Hematopoietic multipotent progenitor cell treated with erythropoietin and hydrocortisone succinate and interleukin-3 and kit ligand, for 8 days (in vitro differentiated cells): ENCODE results near the gene MAT1A.

Experiments used
- DNase-seq: peaks from one replicate; pipeline ENCODE4 v3.0.0-alpha.2; 2015

Gene MAT1A

DNA sequence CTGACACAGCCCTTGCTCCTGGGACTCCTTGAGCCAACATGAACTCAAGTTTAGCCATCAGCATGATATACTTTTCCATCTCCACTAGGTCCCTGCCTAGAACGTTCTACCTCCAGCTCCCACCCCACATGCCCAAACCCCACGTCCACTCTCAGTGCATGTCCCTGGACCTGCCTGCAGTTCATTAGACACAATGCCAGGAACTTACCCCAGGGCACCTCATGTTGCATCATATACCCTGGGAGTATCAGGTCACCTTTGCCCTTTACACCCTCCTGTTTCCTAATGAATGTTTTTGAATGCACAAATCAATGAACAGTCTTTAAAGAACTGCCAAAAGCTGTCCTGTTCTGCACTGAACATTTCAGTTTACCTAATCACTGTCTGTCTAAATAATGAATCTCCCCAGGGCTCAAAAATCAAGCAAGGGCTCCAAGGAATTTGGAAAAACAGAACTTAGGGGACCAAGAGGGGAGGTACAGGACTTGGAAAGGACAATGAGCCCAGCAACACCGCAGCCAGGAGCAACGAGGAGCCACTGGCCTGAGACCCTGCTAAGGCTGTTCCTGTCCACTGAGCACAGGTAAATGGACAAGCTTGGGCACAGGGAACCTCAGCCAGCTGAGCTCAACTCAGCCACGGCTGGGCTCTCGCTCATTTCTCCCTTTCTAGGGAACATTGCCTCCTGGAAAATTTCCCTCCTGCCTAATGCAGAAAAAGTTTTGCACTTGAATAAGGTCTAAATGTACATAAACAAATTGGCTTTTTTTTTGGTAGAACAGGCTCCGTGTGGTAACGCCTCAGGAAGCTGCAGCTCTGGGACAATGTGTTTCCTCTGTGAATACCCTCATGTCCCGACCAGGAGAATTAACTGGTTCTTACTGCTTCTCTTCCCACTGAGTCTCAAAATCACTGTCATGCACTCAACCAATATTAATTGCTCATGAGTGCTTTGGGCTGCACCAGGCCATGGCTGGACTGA is 7.4 kb downstream of the MAT1A start:
- DNase-seq, result no peak

DNA sequence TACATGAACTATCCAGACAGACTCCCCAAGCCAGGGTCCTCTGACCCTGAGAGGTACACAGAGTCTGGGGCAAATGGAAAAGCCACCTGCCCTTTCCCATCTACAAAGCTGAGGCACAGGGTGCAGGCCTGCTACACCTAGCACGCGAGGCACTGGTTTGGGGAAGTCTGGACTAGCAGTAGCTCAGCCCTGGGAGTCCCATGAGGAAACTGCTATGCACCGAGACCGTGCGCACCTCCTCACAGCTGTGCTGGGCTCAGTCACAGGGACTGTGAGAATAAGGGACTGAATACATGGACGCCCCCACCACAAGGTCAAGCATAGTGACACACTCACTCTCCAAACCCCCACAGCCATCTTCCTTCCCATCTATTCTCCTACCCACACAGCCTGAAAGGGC is 8.2 kb downstream of the MAT1A start:
- no peak for DNase-seq

DNA sequence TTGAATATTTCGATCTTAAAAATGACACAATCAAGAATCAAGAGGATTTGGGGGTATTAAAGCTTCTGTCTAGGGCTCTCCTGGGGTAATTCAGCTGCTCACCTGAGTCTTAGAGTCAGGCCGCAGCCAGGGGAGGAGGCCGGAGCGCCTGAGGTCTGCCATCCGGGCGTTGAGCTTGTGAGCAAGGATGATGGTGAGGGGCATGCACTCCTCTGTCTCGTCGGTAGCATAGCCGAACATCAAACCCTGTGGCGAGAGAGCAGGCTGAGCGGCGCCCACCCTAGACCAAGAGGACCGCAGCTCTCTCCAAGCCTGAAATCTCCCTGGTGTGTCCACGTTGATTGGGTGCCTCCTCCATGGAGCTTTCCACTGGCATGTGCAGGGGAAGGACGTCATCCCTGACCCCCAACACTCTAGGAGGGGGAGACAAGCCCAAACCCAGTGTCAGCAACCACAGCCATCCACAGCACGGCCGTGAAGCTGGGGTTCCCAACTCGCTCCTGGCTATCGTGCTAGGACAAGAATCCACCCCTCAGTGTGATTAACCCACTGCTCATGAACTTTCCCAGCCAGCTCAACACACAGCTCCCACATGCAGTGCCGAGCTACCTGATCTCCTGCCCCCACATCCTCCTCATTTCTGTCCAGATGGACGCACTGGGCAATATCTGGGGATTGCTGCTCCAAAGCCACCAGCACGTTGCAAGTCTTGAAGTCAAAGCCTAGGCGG is 9.2 kb downstream of the MAT1A start:
- DNase-seq, result no peak

DNA sequence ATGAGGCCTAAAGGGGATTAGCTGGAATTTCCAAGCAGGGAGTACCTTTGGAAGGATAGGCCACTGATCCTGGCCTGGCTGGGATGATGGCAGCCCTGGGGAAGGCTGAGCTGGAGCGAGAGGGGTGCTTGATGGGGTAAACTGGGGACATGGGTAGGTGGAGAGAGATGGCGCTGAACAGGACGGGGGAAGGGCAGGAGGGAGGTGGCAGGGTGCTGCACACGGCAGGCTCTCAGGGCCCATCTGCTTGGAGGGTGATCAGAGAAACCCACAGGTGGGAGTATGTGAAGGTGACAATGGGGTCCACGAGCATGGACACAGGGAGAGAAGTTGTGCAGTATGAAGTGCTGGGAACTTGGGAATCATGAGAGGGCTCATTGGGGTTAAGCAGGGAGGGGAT is 10.3 kb downstream of the MAT1A start:
- no peak for DNase-seq

DNA sequence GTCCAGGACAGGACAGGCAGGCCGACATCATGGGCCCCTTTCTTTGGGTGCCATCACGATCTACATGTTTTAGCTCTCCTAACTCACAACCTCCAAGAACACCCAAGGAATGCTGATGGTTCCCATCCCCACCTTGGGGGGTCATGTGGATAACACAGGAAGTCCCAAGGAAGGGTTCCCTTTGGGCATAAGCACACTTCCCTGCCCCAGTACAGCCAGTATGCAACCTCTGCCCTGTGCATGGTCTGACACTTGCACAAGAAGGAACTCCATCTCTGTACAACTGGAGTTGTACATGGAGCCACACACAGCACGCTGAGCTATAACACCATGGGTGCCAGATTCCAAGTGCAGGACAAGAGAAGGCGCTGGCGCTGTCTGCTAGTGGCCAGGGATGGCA is 11.0 kb downstream of the MAT1A start:
- no peak for DNase-seq

DNA sequence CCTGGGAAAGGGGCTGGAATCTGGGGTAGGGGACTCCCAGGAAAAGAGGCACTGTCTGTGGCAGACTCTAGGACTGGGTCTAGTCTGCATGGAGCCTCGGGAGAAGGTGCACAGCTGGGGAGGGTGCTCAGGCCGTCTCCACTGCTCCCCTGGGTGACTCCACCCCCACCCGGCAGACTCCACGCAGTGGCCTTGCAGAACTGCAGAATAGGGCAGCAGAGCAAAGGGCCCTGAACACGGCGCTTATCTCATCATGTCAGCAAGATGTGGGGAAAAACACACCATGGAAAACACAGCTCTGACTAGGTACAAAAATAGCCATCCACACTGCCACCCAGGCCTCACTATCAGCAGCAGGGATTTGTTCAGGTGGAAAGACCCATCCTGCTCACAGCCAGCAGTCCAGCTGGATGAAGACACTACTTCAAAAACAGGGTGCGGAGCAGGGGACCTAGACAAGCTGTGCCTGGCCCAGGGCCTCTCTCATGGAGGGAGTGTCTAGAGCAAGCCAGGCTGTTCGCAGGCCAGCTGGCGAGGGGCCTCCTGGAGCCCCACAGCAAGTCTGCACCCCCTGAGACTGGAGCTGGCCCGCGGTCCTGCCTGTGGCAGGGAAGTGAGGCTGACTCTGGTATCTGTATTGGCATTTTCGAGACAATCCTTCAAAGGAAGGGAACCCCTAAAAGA is 11.7 kb downstream of the MAT1A start:
- DNase-seq, result no peak

DNA sequence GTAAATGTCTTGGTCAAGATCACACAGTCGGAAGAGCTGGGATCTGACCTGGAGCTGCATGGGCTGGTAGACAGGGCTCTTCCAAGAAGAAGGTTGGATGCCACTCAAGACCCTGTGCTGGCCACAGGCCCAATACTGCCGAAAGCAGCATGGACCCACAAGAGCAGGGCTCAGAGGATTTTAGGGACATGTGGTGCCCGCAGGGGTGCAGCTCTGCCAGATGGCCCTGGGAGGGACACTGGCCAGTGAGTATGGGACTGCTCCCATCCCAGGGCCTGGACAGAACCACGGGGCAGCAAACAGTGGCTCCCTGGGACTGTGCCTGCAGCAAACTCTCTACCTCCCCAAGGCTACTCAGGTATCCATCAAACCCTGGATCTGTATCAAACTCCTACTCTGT is 12.4 kb downstream of the MAT1A start:
- no peak for DNase-seq

DNA sequence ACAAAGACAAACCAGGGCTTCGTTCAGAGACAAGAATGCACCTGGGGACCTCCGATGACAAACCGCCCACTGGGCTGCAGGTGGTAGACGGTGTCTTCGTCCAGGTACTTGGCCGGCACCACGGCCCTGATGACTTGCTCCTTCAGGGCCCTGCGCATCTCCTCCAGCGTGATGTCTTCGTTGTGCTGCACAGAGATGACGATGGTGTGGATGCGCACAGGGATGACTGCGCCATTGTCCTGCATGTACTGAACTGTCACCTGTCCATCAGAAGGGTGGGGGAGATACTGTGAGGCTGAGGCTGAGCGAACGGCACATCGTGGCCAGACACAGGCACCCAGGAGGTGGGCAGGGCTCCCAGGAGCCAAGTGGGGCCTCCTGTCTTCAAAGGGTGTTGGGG is 13.1 kb downstream of the MAT1A start:
- DNase-seq, result no peak

DNA sequence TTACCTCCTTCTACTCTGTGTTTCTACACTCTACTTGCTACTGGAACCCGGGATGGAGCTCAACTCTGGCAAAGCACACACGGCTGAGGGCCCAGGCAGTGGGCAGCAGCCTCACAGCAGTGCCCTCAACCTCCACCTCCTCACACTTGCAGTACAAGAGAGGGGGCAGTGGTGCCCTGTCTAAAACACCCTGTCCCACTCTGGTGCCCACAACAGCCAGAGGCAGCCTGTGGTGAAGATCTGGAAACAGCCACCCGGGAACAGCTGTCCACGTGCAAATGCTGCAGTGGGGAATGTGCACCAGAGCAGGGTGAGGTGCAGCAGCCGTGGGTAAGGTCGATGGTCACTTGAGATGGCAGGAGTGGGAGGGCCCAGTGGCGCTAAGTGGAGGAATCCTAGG is 13.7 kb downstream of the MAT1A start:
- DNase-seq, result no peak

DNA sequence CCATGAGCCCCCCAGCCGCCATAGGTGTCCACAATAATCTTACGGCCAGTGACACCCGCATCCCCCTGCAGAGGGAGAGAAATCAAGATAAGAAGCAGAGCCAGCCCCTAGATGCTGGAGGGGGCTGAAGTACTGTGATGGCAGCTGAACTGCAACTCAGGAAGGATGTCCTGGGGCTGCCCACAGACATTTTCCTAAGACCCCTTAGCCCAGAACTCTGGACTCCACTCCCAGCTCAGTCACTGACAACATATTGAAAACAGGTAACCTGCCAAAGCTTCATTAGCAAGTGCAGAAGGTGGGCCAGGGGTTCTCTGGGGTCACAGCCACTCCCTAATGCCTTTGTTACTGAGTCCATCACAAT is 14.3 kb downstream of the MAT1A start:
- no peak for DNase-seq

DNA sequence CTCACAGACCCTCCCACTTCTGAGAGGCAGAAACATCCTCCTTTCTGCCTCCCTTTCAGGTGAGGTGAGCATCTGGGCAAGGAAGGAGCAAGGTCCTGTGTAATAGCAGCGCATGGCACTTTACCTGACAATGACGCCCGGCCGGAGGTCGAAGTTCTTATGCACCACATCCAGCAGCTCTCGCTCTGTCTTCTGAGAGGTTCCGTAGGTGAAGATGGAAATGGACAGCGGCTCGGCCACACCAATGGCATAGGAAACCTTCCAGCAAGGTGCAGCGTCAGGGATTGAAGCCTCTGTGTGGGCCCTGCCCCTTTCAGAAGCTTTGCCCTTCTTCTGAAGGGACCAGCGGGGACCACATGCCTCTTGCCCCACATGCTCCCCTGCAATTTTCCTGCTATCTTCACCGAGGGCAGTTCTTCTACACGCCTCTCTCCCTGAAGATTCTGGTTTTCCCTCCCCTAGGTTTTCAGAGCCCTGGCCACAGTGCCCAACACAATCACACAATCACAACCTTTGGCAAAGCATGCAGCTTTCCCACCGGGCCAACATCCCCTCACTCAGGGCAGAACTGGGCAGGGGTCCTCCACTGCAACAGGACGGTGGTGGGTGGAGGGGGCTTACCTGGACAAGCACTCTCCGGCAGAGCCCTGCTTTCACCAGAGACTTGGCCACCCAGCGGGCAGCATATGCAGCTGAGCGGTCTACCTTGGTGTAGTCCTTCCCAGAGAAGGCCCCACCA is 14.9 kb downstream of the MAT1A start:
- DNase-seq, result no peak

DNA sequence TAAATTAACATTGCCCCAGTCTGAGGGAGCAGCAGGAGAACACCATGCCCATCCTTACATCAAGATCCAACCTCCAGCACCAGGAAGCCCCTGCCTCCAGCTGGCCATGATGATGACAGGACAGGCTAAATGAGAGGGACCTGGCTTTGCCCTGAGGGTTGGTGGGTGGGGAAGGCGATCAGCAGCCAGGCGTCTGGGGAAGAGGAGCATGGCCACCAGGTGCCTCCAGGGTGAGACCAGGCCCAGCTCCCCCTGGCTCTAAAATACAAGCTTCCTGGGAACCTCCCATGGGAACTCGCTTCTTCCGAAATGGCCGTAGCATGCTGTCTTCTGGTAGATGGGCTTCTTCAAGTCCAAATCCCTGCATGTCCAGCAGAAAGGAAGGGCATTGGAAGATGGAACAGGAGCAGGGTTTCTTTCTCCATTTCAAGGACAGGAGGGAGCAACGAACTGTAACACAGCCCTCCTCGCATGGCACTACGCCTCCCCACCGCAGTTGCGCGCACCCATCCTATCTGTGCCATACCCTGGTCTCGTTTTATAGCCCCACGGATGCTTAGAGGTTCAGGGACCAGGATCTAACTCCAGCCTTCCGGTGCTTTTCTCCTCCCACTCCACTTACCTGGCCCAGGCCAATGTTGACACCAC is 15.8 kb downstream of the MAT1A start:
- DNase-seq, result no peak

DNA sequence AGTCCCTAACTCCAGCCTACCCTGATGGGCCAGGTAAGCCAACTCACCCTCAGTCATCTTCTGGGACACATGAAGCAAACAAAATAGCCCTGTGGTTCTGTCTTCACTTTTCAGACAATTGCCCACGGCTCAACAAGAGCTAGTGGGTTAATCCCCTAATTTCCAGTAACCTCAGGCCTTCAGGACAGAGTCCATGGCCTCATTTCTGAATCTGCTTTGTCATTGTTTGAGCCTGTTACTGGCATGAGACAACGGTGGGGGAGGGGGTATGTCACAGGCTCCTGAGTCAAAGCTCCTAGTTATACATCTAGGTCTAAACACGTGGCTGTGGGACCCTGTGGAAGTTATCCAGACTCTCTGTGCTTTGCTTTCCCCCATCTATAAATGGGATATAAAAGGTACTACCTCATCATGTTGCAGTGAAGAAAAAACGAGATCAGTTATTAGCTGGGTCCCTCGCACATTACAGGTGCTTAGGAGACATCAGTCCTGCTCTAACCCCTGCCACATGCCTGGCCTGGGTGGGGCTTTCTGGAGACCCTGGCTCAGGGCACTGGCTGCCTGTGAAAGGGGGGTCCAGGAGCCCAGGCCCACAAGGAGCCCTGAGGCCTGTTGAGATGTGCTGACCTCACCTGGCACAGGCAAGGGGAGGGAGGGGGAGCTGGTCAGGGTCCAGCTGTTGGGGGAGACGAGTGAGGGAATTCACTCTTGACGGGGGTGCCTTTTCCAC is 16.5 kb downstream of the MAT1A start:
- DNase-seq, result peak; percentile 21

DNA sequence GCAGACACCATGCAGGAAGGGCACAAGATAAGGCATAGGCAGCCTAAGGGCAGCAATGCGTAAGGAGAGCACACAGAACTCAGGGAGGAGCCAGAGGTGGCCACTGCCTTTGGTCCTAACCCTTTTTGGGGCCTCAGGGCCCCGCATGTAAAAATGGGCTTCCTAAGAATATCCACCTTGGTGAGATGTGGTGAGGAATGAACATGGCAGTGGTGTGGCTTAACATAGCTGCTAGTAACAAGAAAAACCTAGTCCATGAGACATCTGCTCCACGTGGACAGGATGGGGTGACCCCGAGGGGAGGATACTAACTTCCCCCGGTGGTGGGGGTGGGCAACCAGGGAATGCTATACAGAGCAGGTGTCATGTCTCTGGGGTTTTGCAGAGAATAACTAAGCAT is 18.0 kb downstream of the MAT1A start:
- no peak for DNase-seq

DNA sequence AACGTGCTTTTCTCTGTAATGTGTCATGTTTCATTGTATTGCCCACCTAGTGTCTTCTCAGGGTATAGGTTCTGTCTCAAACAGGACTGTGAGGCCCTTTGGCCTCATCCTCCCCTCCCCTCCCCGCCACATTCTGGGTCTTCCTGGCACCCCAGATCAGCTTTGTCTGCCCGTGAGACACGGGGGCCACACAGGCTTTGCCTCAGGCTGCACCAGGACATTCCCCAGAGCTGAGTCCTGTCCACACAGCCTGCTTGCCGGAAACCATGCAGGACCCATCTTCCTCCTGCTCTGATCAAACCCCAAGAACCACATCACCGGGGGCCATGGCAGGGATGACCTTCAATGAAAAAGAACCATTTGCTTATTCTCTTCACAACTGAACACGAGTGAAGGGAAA is 18.6 kb downstream of the MAT1A start:
- no peak for DNase-seq

DNA sequence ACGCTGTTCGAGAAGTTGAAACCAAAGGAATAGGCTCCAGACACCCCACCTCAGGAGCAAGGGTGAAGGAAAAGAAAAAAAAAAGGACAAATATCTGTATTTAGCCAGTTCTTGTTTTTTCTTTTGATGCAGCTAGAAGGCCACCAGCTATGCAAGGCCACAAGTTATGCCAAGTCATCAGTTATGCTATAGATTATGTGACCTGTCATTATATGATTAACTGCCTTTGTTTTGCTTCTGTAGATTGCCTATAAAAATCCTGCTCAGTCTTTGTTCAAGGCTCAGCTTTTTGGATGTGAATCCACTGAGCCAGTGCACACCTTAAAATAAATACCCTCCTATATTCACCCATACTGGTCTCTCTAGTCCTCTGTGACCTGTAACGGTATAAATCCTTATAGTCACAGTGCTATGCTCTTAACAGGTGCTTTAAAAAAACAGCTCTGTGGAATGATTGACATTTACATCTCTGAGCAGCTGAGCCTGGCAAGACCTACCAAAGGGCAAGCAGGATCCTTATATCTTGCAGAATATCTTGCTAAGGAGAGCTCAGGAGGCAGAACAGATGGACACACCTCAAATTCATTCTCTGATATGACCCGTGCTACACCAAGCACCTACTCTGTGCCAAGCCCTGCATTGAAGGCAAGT is 20.4 kb downstream of the MAT1A start:
- DNase-seq, result no peak

DNA sequence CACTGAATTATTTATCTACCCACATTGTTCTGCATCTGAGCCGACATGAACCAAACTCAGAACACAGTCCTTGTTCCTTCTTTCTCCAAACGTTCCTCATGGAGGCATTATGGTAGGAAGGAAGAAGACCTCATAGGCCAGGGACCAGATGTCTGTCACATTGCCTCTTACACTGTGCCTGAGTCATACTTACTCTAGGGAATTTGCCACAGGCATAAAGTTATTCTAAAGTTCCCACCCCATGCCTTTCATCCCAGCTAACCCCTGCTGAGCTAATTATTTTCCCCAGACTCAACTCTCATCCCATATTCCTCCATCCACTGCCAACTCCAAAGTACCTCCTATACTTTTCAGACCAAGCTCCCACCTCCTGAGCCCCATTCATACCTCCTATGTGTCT is 21.2 kb downstream of the MAT1A start:
- no peak for DNase-seq

DNA sequence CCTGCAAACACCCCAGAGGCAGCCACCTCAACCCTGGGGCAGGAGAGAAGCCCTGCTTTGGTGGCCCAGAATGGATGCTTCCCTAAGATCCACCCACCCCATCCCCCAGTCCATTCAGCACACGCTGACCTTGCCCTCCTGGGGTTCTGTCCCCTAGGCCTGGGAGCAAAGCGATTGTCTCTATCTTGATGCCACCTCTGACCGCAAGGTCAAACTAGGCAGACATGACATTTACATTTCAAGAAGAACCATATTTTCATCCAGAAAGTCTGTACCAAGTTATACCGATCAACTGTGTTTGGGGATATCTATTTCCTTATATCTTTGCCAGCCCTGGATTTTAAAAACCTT is 23.0 kb downstream of the MAT1A start:
- DNase-seq, result no peak

DNA sequence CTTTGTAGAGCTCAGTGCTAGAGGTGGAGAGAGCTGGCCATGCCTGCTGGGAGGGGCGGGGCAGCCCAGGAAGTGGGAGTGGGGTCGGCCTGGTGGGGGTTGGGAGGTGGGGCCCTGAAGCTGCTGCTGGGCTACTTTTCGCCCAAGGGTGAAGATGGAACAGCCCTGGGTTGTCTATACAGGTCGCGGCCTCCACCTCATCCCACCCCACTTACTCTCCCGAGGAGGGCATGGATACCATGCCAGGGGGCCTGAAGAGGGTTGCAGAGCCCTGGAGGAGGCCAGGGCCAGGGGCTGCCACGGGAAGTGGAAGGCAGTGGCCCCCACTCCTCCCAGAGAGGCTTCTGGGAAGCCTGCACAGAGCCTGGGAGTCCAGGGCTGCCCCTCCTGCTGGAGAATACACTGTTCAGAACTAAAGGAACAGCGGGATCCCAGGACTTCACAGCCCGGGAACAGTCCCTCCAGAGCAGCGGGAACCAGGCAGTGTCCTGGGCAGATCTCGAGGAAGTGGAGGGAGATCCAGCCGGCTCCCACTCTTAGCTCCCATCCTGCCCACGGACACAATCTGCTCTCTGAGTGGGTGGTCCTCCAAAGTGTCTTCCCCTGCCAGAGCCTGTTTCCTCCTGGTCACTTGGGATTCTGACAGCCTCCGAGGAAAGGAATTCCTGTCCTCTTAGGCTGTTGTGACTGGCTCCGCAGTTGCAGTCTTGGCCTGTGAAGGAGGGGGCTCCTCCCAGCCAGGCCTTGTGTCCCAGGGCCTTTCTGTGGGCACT is 23.5 kb downstream of the MAT1A start:
- DNase-seq, result no peak
